DND-41 (cell line): ENCODE results near the gene GNB1L.

Experiments used
- ATAC-seq: fragments of 200-7000 bp; cut with Tn5 transposase; 3 replicates; pipeline ENCODE4 v1.9.1; 2021; ENCODE audit warnings: low read depth; ENCODE audit not compliant: insufficient read depth
- DNase-seq: peaks from one replicate; pipeline ENCODE4 v3.0.0-alpha.2; 2020
- H2AFZ ChIP-seq: 2 replicates; pipeline ENCODE4 v1.6.0; 2012; ENCODE audit warnings: low read depth, low read length
- H3K27ac ChIP-seq: 2 replicates; pipeline ENCODE4 v1.5.1; 2012; ENCODE audit warnings: low read length, inconsistent platforms
- H3K27me3 ChIP-seq: fragments of 200-600 bp; sonication (generic); 2 replicates; pipeline ENCODE4 v1.6.0; 2012; ENCODE audit warnings: low read length, mild to moderate bottlenecking, inconsistent platforms; ENCODE audit not compliant: insufficient read depth, poor library complexity
- H3K36me3 ChIP-seq: 2 replicates; pipeline ENCODE4 v1.5.1; 2012; ENCODE audit warnings: low read length, inconsistent platforms; ENCODE audit not compliant: insufficient read depth
- H3K4me1 ChIP-seq: 2 replicates; pipeline ENCODE4 v1.5.1; 2012; ENCODE audit warnings: mild to moderate bottlenecking, low read length; ENCODE audit not compliant: insufficient read depth
- H3K4me2 ChIP-seq: 2 replicates; pipeline ENCODE4 v1.6.0; 2012; ENCODE audit warnings: mild to moderate bottlenecking, moderate library complexity, low read length, inconsistent platforms; ENCODE audit not compliant: insufficient read depth
- H3K4me3 ChIP-seq, 2 experiments: fragments of 200-600 bp in 1 of 2; shearing (Covaris generic) in 1 of 2; 2 replicates each; pipeline ENCODE4 v1.5.1; 2012 to 2016; ENCODE audit warnings: inconsistent platforms in 2 of 2, low read length in 2 of 2, mild to moderate bottlenecking in 2 of 2, low read depth in 1 of 2, moderate library complexity in 1 of 2
- H3K79me2 ChIP-seq: 2 replicates; pipeline ENCODE4 v1.6.0; 2012; ENCODE audit warnings: low read length, inconsistent platforms; ENCODE audit not compliant: insufficient read depth
- H3K9ac ChIP-seq: 2 replicates; pipeline ENCODE4 v1.6.0; 2012; ENCODE audit warnings: low read depth, mild to moderate bottlenecking, inconsistent platforms, low read length, moderate library complexity
- H3K9me3 ChIP-seq: 2 replicates; pipeline ENCODE4 v1.5.1; 2012; ENCODE audit warnings: low read length, moderate library complexity, mild to moderate bottlenecking, inconsistent platforms; ENCODE audit not compliant: insufficient read depth, severe bottlenecking
- H4K20me1 ChIP-seq: 2 replicates; pipeline ENCODE4 v1.6.0; 2012; ENCODE audit warnings: low read length; ENCODE audit not compliant: insufficient read depth
- EZH2 ChIP-seq: IDR thresholded peaks from 3 replicates; pipeline ENCODE4 v1.6.1; 2012; ENCODE audit warnings: borderline replicate concordance, low read depth, mild to moderate bottlenecking, moderate library complexity, low read length, inconsistent platforms; ENCODE audit not compliant: severe bottlenecking
- TF ChIP-seq, protein P1 (sequence below): IDR thresholded peaks from 2 replicates; pipeline ENCODE4 v1.5.1; 2012; ENCODE audit warnings: borderline replicate concordance, low read length, moderate library complexity, mild to moderate bottlenecking; ENCODE audit not compliant: poor library complexity, severe bottlenecking; ENCODE audit errors: extremely low read depth

Gene GNB1L

GRCh38 chr22:19754701-19755144 lies 100.0 kb downstream of the GNB1L start:
- no peaks in the 10 kb centered on the region for H3K4me1 ChIP-seq
- H3K4me3 ChIP-seq = no peak overlapping the region
- no peak overlapping the region for H3K9ac ChIP-seq
- TF ChIP-seq EZH2 = no peak
- TF ChIP-seq, protein P1, sequence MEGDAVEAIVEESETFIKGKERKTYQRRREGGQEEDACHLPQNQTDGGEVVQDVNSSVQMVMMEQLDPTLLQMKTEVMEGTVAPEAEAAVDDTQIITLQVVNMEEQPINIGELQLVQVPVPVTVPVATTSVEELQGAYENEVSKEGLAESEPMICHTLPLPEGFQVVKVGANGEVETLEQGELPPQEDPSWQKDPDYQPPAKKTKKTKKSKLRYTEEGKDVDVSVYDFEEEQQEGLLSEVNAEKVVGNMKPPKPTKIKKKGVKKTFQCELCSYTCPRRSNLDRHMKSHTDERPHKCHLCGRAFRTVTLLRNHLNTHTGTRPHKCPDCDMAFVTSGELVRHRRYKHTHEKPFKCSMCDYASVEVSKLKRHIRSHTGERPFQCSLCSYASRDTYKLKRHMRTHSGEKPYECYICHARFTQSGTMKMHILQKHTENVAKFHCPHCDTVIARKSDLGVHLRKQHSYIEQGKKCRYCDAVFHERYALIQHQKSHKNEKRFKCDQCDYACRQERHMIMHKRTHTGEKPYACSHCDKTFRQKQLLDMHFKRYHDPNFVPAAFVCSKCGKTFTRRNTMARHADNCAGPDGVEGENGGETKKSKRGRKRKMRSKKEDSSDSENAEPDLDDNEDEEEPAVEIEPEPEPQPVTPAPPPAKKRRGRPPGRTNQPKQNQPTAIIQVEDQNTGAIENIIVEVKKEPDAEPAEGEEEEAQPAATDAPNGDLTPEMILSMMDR = no peak
- no peak for DNase-seq
- H2AFZ ChIP-seq = no peak overlapping the region
- H3K9me3 ChIP-seq = no peaks in the 10 kb centered on the region
- no peak for ATAC-seq
- H3K4me2 ChIP-seq = no peak overlapping the region
- H3K36me3 ChIP-seq = no peaks in the 10 kb centered on the region
- H4K20me1 ChIP-seq = peaks cover 4% of the 10 kb centered on the region
- H3K27me3 ChIP-seq = no peaks in the 10 kb centered on the region
- H3K27ac ChIP-seq = no peak overlapping the region
- H3K79me2 ChIP-seq = no peaks in the 10 kb centered on the region

DNA sequence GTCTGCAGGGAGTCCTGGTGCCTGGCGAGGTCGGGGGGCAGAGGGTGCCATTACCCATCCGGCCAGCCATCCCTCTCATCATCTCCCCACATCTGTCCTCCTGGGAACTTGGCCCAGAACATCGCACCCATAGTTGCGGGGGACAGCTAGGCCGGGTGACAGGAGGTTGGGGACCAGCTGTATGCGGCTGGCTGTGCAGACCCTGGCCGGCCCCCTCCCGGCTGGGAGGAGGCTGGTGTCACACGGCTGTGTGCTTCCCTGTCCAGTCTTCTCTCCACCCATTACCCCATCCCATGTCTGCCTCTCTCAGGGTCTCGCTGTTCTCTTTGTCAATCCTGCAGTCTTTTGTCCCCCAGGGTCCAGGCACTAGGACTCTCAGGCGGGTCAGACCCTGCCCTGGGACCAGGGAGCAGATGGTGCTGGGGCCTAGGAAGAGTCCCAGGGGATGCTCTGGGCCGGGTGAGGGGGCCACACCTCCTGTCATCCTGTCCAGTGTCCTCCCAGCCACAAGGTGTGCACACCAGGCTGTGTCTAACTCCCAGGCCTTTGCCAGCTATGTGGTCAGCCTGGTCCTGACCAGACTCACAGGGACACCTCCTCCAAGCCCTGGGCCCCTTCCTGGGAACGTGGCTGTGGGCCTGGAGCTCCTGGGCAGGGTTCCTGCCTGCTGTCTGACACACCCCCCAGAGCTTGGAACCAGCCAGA lies 100.5 kb downstream of the GNB1L start:
- H3K4me1 ChIP-seq = no peaks in the 10 kb centered on the region
- no peaks in the 10 kb centered on the region for H3K36me3 ChIP-seq
- H3K79me2 ChIP-seq = no peaks in the 10 kb centered on the region
- no peak overlapping the region for H3K4me2 ChIP-seq
- H3K9ac ChIP-seq = no peak overlapping the region
- H3K27me3 ChIP-seq = no peaks in the 10 kb centered on the region
- no peak overlapping the region for H3K27ac ChIP-seq
- no peak for ATAC-seq
- H2AFZ ChIP-seq = no peak overlapping the region
- no peak for DNase-seq
- TF ChIP-seq EZH2 = no peak
- TF ChIP-seq, protein P1 = no peak
- H3K9me3 ChIP-seq = no peaks in the 10 kb centered on the region
- peaks cover 4% of the 10 kb centered on the region for H4K20me1 ChIP-seq
- H3K4me3 ChIP-seq = no peak overlapping the region

- DNase-seq = no peak
- Histone ChIP-seq H4K20me1 (peaks cover 4% of the 10 kb centered on the region), H3K27ac (no peak overlapping the region), H3K36me3 (no peaks in the 10 kb centered on the region), H2AFZ (no peak overlapping the region), H3K4me1 (no peaks in the 10 kb centered on the region), H3K9ac (no peak overlapping the region), H3K4me2 (no peak overlapping the region), H3K27me3 (no peaks in the 10 kb centered on the region), H3K9me3 (no peaks in the 10 kb centered on the region), H3K4me3 (no peak overlapping the region), H3K79me2 (no peaks in the 10 kb centered on the region)
- TF ChIP-seq EZH2 = no peak
- TF ChIP-seq, protein P1 = peak; percentile 40
- no peak; the same call in 2 of the 3 replicates for ATAC-seq
Observed at GRCh38 chr22:19753090-19753842, 101.4 kb downstream of the GNB1L start.
